Stimulated activated CD4-positive, alpha-beta T cell treated with anti-CD3 and anti-CD28 coated beads, Interleukin-15, amount 100 ng/mL, for 24 hours (primary cell): ENCODE data around the gene CYP46A1.

Experiments used
- DNase-seq: peaks from one replicate; pipeline ENCODE4 v3.0.0-alpha.2; 2020

The CYP46A1 gene

GRCh38 chr14:99731547-99732435 is 47.7 kb downstream of the CYP46A1 start:
- no peak for DNase-seq

DNA sequence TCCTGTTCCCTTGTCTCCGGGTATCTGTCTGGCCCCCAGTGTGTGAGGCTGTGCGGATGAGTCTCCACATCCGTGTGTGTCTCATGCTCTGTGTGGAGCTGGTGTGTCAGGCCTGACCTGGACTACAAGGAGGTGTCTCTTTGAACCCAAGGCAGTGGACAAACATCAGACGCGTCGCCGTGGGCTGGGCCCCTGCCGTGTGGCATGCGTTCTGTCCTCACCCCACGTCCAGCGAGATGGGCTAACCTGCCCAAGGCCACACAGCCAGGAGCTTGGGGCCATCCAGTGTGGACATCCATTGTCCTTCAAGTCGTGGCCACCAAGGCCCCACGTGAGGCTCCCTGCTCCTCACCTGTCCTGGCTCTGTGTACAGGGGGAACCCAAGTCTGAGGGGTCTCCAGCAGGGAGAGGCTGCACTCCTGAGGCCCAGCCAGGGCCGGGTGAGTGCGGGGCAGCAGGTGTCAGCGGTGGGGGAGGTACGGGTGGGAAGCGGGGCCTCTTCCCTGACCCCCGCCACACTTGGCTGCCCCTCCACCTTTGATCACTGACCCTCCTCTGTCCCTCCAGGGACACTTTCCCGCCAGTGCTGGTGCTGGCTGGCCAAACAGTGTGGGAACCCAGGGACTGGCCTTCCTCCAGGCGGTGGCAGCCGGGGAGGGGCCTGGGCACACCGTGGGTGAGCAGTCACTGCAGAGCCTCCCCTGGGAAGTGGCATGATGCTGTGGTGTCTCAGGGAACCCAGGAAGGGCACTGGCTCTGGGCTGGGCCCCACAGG is 48.5 kb downstream of the CYP46A1 start:
- DNase-seq, result no peak

- DNase-seq, result no peak
These were observed 49.1 kb downstream of the CYP46A1 start for GRCh38 chr14:99733211-99733539.

- DNase-seq, result no peak
These were observed 49.7 kb downstream of the CYP46A1 start for GRCh38 chr14:99733540-99734405.

- no peak for DNase-seq
These were observed 50.4 kb downstream of the CYP46A1 start for GRCh38 chr14:99734406-99735051.

DNA sequence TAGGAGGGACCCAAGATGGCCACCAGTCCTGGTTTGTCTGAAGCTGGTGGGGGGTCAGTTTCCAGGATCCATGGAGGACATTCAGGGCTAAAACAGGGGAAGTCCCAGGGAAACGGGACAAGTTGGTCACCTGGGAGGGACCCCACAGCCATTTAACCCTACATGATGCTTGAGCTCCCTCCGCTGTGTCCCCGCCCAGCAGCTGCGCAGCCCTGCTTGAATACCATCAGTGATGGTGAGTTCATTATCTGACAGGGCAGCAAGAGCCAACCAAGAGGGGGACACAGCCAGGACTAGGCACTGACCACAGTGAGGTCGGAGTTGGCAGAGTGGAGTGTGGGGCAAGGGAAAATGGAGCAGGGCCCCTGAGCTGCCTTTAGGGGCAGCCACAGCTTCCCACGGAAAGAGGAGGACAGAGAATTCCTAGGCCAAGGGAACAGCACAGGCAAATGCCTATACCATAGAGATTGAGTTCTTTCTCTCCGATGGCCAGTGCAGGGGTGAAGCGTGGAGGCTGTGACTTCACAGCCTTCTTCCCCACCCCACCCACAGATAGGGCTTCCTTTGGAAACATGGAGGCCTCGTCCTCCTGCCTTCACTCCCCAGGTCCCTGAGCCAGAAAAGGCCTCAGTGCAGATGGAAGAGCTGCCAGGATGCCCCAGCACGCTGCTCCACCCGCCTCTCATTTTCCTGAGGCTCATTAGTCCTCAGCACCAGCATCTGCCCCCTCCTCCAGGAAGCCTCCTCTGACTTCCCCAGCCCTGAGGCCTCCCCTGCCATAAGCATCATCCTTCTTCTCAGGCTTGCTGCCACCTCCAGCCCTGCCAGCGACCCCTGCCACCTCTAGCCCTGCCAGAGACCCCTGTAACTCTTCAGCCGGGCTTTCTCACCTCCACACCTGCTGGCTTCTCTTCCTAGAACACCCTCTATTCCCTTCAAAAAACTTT is 51.4 kb downstream of the CYP46A1 start:
- no peak for DNase-seq

DNA sequence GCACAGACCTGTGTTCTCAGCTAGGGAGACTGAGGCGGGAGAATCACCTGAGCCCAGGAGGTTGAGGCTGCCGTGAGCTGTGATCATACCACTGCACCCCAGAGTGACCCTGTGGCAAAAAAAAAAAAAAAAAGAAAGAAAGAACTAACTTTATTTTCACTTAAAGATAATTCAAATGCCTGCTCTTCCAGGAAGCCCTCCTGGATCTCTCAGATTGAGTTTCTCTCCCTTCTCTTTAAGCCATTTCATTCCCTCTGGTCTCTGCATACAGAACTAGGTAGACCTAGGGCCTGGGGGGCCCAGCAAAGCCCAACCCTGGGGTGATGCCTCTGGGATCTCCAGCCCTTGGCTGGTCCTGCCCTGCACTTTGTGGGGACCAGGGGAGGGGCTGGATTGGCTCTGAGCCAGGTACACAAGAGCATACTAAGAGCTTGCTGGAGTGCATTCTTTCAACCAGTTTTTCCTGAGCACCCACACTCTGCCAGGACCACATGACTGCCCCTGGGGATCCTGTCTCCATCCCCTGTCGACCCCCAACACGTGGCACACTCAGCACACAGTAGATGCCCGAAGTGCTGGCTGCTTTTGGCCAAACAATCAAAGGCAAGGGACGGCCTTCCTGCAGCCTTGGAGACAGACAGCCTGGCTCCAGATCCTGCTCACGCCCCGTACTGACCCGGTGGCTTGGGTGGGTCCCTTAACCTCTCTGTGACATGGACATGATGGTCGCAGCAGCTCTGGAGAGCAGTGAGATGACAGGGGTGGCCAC is 52.7 kb downstream of the CYP46A1 start:
- no peak for DNase-seq

DNA sequence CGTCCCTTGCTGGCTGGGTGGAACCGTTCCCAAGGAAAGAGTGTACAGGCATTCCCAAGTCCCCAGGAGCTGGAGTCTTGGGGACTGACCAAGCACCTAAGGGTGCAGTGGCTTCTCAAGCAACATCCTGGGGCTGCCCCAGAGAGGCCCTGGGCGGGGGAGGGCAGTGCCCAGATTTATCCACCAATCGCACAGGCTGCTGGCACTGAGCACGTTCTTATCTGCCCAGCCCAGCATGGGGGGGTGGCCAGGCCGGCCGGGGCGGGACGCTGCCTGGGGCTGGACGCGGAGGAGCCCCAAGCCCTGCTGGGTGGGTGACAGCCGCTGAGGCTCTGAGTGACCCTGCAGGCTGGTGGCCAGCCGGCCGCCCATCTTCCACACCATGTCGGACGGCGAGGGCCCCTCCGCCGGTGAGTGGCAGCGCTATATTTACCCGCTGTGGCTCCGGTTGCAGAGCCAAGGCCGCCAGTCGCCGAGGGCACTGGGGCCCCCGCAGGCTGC is 53.4 kb downstream of the CYP46A1 start:
- no peak for DNase-seq

DNA sequence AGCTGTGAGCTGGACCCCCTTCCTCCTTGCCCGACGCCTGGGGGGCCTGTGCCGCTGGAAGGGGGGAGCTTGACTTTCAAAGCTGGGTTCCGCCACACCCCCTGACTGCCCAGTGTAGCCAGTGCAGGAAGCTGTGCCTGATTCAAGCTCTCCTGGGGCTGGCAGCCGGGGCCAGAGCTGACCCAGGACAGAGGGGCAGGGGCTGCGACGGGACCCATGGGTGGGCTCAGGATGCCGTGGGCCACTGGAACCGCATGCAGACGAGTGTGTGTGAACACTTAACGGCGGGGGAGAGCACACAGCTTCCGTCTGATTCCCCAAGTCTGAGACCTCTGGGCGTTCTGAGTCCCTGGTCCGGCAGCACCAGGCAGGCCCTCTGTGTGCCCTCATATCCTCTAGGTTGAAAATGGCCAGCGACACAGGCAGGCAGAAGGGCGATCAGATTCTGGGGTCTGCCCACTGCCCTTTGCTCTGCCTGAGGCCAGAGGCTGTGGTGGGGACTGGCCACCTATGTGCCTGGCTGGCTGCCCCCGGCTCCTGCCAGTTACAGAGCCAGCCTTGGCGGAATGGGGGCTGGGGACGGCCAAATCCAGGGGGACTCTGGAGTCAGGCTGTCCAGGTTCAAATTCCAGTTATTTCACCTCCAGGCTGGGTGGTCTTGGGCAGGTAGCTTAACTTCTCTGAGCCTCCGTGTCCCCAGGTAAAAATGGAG is 54.0 kb downstream of the CYP46A1 start:
- no peak for DNase-seq

DNA sequence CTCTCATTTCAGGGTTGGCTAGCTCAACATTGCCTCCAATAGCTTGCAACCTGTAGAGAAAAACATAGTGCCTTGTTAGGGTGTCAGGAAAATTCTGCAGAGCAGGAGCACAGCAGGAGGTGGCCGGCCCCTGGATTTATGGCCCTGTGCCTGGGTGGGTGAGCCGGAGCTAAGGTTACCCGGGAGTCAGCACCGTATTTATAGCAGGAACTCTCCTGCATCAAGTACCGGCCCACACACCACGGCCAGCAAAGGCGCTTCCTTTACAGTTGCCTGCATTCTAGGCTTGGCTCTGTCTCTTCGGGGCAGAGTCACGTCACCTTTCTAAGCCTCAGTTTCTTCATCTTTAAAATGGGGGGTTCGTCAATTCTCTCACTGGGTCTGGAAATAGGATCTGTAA is 56.3 kb downstream of the CYP46A1 start:
- no peak for DNase-seq

DNA sequence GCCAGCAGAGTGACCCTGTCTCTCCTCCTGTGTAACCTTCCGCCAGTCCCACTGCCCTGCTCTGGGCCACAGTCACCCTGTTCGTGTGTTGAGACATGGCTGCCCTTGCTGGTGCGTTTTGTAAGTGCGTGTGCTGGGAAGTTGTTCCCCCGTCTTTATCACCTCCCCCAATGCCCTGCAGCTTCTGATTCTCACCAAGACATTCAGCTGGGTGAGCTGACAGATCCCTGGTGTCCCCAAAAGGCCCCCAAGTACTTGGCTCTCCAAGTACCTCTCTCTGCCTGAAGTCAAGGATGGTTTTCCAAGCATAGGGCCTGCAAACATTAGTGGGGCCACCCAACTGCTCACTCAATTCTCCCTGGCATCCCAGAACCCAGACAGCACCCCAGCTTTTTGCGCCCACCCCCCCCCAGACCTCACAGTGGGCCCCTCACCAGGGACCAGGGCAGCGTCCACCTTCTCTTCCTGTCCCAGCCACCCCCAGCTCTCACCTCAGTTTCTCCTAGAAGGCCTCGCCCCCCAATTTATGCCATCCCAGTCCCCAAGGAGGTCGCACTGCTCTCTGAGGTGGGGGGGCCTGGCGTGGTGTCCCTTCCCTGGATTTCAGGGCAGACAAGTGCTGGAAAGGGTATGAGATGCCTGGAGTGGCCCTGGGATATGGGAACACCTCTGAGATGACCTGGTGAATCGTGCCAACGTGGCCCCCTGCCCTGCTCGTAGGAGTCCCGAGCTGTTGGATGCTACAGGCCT is 57.3 kb downstream of the CYP46A1 start:
- no peak for DNase-seq

- no peak for DNase-seq
These were observed 58.0 kb downstream of the CYP46A1 start for GRCh38 chr14:99742074-99742473.

DNA sequence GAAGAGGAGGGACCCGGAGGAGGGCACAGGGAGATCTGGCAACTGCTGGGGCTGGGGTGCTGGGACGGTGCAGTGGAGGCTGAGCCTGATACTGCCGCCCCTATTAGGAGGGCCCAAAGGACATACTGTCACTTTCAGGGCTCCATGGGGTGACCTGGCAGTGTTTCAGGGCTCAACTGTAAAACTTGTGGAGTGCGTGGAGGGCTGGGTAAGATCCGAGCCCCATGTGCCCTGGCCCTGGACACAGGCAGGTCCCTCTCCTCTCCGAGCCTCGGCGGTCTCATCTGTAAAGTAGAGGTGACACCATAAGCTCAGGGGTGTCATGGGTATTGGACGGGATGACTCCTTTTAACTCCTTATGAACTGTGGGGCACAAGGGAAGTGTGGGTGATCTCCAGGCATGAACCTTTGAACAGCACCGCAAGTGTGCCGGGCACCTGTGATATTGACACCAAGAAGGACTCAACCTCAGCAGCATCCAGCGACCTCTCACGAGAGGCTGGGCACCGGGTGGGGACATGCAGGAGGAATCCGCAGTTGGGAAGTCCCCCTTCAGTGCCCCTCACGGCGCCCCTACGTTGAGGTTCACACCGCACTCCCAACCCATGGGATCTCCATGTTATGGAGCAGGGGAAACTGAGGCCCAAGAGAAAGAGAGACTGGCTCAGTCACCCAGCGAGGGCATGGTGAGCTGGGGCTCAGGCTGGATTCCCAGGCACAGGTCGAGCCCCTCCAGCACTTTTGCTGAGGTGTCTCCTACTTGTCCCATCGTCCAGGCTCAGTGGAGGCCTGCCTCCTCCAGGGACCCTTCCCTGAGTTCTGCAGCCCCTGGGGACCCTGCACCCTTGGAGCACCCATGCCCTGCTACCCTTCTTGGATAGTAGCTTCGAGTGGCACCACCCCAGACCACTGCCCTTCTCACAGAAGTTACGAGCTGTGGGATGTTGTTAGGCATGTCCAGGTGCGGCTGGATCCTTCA is 58.7 kb downstream of the CYP46A1 start:
- no peak for DNase-seq

GRCh38 chr14:99744199-99744872 is 60.2 kb downstream of the CYP46A1 start:
- no peak for DNase-seq

GRCh38 chr14:99744873-99745224 is 60.8 kb downstream of the CYP46A1 start:
- DNase-seq, result no peak

- no peak for DNase-seq
These were observed 61.3 kb downstream of the CYP46A1 start for GRCh38 chr14:99745307-99745951.

DNA sequence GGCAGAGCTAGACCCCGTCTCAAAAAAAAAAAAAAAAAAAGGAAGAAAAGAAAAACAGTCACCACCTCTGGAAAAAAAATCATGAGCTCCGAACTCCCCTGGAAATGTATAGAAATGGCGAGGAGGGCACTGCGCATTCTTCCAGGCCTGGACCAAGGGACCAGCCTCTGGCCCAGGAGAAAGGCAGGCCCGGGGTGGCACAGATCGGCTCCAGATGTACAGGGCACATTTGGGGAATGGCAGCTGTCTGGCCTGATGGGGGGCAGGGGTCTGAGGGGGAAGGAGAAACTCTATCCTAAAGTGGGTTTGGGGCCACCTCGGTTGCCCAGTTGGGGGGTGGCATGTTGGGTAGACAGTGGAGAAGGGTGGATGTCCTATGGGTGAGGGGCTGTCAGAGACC is 63.1 kb downstream of the CYP46A1 start:
- DNase-seq, result no peak
